ENCODE results near the gene ADAMTS13. TPM values are rescaled to one million over a fixed set of nuclear protein-coding genes. Genes with fewer than 3 reads are reported as not detected.

The ADAMTS13 gene
- total and polyA plus RNA-seq, 9 of the 15 experiments (the other 6 are each of a cell fraction or from before 2014, with no cell fraction given): 0.03 to 0.20 (median 0.04) TPM; not detected in 4

DNA sequence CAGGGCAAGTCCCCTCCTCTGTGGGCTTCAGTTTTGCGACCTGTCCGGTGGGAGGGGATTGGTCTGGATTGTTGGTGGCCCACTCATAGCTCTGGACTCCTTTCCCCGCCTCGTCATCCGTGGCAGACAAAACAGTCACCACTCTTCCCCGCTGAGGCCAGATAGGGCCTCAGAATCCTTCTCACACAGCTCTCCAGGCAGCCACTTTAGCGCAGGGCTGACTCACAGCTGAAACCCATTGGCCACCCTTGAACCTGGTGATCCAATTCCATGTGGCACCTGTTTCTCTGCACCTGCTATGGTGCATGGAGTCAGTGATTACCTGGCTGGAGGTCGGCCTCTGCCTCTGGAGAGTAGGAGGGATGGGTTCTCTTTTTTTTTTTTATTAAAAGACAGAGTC is 21.8 kb downstream of the ADAMTS13 start:
- Histone ChIP-seq H3K79me2 (ENCODE audit: control insufficient read depth, insufficient read depth, low read length) (no peaks in the 10 kb centered on the region), H3K27ac (ENCODE audit: extremely low read depth, low read depth, low read length) (no peak overlapping the region), H3K9me1 (ENCODE audit: control insufficient read depth, insufficient read depth, low read length) (no peaks in the 10 kb centered on the region), H3K27me3 (ENCODE audit: control insufficient read depth in 2 of 2, insufficient read depth in 2 of 2, low read length in 2 of 2) (peaks cover 56 to 84% of the 10 kb centered on the region in 2 experiments), H2AFZ (ENCODE audit: low read depth, low read length) (no peak overlapping the region), H3K36me3 (ENCODE audit: control insufficient read depth, insufficient read depth, low read length) (no peaks in the 10 kb centered on the region), H3K9me3 (replicated peaks; ENCODE audit: control insufficient read depth, insufficient read depth, low read depth, low read length) (no peaks in the 10 kb centered on the region), H3K4me3 (no peak overlapping the region), H3K4me2 (ENCODE audit: insufficient read depth, low read length) (no peak overlapping the region), H3K9ac (ENCODE audit: insufficient read depth in 1 of 2, low read depth in 2 of 2, low read length in 2 of 2) (no peak overlapping the region), H3K4me1 (replicated peaks in 1 of 2; ENCODE audit: control insufficient read depth in 2 of 2, insufficient read depth in 2 of 2, low read length in 2 of 2) (peaks cover 0 to 27% of the 10 kb centered on the region in 2 experiments; a peak in 1 of 5 replicates), H4K20me1 (replicated peaks; ENCODE audit: control insufficient read depth, insufficient read depth, low read length) (peaks cover 14% of the 10 kb centered on the region; the same call in 1 of the 2 replicates)
- DNase-seq (ENCODE audit: extremely low read depth in 1 of 4, low spot score in 3 of 4) (no peak), ATAC-seq (no peak), FAIRE-seq (no peak)
- TF ChIP-seq ZBTB8A (IDR thresholded peaks at IDR 0.05; ENCODE audit: partially characterized antibody): no peak
- TF ChIP-seq, protein P1, sequence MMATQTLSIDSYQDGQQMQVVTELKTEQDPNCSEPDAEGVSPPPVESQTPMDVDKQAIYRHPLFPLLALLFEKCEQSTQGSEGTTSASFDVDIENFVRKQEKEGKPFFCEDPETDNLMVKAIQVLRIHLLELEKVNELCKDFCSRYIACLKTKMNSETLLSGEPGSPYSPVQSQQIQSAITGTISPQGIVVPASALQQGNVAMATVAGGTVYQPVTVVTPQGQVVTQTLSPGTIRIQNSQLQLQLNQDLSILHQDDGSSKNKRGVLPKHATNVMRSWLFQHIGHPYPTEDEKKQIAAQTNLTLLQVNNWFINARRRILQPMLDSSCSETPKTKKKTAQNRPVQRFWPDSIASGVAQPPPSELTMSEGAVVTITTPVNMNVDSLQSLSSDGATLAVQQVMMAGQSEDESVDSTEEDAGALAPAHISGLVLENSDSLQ (IDR thresholded peaks at IDR 0.05): peak; percentile 47; the same call in 1 of the 2 replicates
- intact Hi-C loops (cut with micrococcal nuclease): no loop called here
- no TSS peak for BruUV-seq (replicated peaks)
- POLR2A ChIA-PET: interaction anchor here (0.5 to 2.9 kb wide), 3 partner anchors 16 to 88 kb away, joined by 3 to 14 read pairs (median 3); partner anchors contain the start of gene CACFD1
- CTCF ChIA-PET (ENCODE audit: low intra/inter-chr PET ratio): no interaction called here
- in situ Hi-C loops (cut with MboI): no loop called here
- under 1% methylated on average over 8 of the region's 8 CpGs for WGBS (ENCODE audit: insufficient coverage, low coverage, missing lambda C conversion rate)

DNA sequence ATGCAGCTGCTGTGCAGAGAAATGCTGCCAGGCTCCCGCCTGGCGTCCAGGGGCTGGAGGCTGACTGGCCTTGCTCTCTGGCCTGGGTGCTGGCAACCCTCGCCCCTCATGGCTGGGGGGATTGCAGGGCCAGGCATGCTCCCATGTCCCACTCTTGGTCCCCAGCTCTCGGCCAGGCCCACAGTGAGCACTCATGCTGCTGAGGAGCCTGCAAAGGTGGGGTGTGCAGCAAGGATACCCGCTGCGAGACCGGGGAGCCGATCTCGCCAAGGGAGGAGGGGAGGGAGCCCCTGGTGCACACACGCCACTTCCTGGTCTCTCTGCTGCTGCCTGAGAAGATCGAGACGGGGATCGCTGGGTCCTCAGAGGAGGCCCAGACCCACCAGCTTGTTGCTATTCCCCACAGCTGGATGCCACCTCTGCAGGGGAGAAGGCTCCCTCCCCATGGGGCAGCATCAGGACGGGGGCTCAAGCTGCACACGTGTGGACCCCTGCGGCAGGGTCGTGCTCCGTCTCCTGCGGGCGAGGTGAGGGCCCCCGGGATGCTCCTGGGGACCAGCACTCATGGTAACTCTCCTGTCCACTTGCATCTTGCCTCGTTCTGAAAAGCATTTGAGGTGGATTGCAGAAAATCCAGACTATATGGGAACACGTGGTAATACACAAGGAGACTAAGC is 23.3 kb downstream of the ADAMTS13 start:
- H3K36me3 ChIP-seq (ENCODE audit: control insufficient read depth, insufficient read depth, low read length): no peaks in the 10 kb centered on the region
- ChIA-PET POLR2A (interaction anchor here (0.6 to 2.9 kb wide), 4 partner anchors 14 to 1258 kb away, joined by 3 to 14 read pairs (median 3); partner anchors contain the start of gene CACFD1), CTCF (ENCODE audit: low intra/inter-chr PET ratio) (no interaction called here)
- in situ Hi-C loops (cut with MboI): no loop called here
- FAIRE-seq: no peak
- H3K9ac ChIP-seq (ENCODE audit: insufficient read depth in 1 of 2, low read depth in 2 of 2, low read length in 2 of 2): peak overlapping the region in 1 of 2 experiments; percentile 40; a peak in 1 of 4 replicates
- ATAC-seq: no peak
- peaks cover 0 to 31% of the 10 kb centered on the region in 2 experiments; a peak in 1 of 5 replicates for H3K4me1 ChIP-seq (replicated peaks in 1 of 2; ENCODE audit: control insufficient read depth in 2 of 2, insufficient read depth in 2 of 2, low read length in 2 of 2)
- intact Hi-C loops (cut with micrococcal nuclease): no loop called here
- no TSS peak for BruUV-seq (replicated peaks)
- H3K9me1 ChIP-seq (ENCODE audit: control insufficient read depth, insufficient read depth, low read length): no peaks in the 10 kb centered on the region
- H2AFZ ChIP-seq (ENCODE audit: low read depth, low read length): no peak overlapping the region
- no peaks in the 10 kb centered on the region for H3K9me3 ChIP-seq (replicated peaks; ENCODE audit: control insufficient read depth, insufficient read depth, low read depth, low read length)
- H3K4me2 ChIP-seq (ENCODE audit: insufficient read depth, low read length): no peak overlapping the region
- 2% methylated on average over 20 of the region's 23 CpGs for WGBS (ENCODE audit: insufficient coverage, low coverage, missing lambda C conversion rate)
- peaks cover 11% of the 10 kb centered on the region; the same call in 1 of the 2 replicates for H4K20me1 ChIP-seq (replicated peaks; ENCODE audit: control insufficient read depth, insufficient read depth, low read length)
- H3K27me3 ChIP-seq (ENCODE audit: control insufficient read depth in 2 of 2, insufficient read depth in 2 of 2, low read length in 2 of 2): peaks cover 49 to 81% of the 10 kb centered on the region in 2 experiments; a peak in 4 of 5 replicates
- H3K79me2 ChIP-seq (ENCODE audit: control insufficient read depth, insufficient read depth, low read length): no peaks in the 10 kb centered on the region
- no peak for DNase-seq (ENCODE audit: extremely low read depth in 1 of 4, low spot score in 3 of 4)
- no peak overlapping the region for H3K27ac ChIP-seq (ENCODE audit: extremely low read depth, low read depth, low read length)
- H3K4me3 ChIP-seq: no peak overlapping the region
- TF ChIP-seq, protein P2, sequence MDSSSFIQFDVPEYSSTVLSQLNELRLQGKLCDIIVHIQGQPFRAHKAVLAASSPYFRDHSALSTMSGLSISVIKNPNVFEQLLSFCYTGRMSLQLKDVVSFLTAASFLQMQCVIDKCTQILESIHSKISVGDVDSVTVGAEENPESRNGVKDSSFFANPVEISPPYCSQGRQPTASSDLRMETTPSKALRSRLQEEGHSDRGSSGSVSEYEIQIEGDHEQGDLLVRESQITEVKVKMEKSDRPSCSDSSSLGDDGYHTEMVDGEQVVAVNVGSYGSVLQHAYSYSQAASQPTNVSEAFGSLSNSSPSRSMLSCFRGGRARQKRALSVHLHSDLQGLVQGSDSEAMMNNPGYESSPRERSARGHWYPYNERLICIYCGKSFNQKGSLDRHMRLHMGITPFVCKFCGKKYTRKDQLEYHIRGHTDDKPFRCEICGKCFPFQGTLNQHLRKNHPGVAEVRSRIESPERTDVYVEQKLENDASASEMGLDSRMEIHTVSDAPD (CRISPR knock-in tag; IDR thresholded peaks at IDR 0.05): no peak
- TF ChIP-seq, protein P3, sequence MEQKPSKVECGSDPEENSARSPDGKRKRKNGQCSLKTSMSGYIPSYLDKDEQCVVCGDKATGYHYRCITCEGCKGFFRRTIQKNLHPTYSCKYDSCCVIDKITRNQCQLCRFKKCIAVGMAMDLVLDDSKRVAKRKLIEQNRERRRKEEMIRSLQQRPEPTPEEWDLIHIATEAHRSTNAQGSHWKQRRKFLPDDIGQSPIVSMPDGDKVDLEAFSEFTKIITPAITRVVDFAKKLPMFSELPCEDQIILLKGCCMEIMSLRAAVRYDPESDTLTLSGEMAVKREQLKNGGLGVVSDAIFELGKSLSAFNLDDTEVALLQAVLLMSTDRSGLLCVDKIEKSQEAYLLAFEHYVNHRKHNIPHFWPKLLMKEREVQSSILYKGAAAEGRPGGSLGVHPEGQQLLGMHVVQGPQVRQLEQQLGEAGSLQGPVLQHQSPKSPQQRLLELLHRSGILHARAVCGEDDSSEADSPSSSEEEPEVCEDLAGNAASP (IDR thresholded peaks at IDR 0.05): no peak
- no peak for TF ChIP-seq ZKSCAN1 (IDR thresholded peaks at IDR 0.05; ENCODE audit: low read depth, low read length)
- no peak for TF ChIP-seq KAT8 (IDR thresholded peaks at IDR 0.05; ENCODE audit: low read depth)
- TF ChIP-seq ZFPM2 (CRISPR knock-in tag; IDR thresholded peaks at IDR 0.05): no peak
- TF ChIP-seq, protein P4, sequence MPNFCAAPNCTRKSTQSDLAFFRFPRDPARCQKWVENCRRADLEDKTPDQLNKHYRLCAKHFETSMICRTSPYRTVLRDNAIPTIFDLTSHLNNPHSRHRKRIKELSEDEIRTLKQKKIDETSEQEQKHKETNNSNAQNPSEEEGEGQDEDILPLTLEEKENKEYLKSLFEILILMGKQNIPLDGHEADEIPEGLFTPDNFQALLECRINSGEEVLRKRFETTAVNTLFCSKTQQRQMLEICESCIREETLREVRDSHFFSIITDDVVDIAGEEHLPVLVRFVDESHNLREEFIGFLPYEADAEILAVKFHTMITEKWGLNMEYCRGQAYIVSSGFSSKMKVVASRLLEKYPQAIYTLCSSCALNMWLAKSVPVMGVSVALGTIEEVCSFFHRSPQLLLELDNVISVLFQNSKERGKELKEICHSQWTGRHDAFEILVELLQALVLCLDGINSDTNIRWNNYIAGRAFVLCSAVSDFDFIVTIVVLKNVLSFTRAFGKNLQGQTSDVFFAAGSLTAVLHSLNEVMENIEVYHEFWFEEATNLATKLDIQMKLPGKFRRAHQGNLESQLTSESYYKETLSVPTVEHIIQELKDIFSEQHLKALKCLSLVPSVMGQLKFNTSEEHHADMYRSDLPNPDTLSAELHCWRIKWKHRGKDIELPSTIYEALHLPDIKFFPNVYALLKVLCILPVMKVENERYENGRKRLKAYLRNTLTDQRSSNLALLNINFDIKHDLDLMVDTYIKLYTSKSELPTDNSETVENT (CRISPR knock-in tag; IDR thresholded peaks at IDR 0.05): no peak
